NCI-H345 treated with DMSO at 0.1 percent for 48 hours (cell line): ENCODE data around the gene RAB1B.
"Not testable (repeated sequence)": the region's sequence is repeated elsewhere in the genome, so short reads cannot be mapped to it uniquely, and the experiment has no call there.

Source experiments
- DNase-seq: peaks from one replicate; lab custom pipeline; 2025; ENCODE audit not compliant: unreplicated experiment; lab: John Stamatoyannopoulos, UW

Gene RAB1B

GRCh38 chr11:66239511-66239910 is 28.9 kb upstream of the RAB1B start:
- DNase-seq = no peak

GRCh38 chr11:66239998-66240780 is 28.2 kb upstream of the RAB1B start:
- no peak for DNase-seq

DNA sequence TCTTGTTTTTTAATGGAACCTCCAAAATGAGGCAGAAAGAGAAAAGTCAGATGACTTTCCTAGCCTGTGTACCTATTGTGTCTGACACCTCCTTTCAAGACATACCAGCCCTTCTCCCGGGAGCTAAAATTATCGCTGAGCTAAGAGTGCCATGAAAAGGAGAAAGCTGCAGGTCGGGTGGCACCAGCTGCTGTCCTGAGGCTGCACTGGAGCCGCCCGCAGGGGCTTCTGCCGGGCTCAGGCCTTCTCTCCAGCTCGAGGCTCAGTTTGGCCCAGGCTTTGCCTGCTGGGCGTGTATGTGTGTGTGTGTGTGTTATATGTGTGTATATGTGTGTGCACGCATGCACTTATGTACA is 27.7 kb upstream of the RAB1B start:
- no peak for DNase-seq

DNA sequence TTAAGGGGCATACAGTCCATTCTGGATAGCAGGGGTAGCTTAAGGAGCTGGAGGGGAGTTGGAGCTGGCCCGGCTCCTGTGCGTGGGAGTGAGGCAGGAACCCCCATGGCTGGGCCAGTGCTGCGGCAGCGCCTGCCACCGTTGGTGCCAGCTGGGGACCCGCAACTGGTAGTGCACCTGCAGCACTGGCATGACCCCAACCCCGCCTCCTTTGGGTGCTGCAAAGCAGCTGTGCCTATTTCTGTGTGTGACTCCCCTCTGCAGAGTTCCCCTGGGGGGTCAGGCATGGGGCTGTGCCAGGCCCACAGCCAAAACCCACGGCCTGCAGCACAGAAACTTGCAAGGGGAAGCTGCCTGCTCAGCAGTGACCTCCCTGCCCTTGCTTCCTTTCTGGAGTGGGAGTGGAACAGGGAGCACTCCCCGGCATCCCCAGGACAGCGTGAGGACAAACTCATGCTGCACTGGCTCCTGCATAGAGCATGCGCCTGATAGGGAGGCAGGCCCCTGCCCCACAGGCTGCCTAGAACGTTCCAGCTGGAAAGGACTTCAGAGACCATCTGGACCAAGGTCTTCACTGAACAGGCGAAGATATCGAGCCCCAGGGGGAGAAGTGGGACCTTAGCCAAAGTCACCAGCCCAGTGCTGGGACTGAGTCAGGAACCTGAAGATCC is 26.2 kb upstream of the RAB1B start:
- DNase-seq = no peak

DNA sequence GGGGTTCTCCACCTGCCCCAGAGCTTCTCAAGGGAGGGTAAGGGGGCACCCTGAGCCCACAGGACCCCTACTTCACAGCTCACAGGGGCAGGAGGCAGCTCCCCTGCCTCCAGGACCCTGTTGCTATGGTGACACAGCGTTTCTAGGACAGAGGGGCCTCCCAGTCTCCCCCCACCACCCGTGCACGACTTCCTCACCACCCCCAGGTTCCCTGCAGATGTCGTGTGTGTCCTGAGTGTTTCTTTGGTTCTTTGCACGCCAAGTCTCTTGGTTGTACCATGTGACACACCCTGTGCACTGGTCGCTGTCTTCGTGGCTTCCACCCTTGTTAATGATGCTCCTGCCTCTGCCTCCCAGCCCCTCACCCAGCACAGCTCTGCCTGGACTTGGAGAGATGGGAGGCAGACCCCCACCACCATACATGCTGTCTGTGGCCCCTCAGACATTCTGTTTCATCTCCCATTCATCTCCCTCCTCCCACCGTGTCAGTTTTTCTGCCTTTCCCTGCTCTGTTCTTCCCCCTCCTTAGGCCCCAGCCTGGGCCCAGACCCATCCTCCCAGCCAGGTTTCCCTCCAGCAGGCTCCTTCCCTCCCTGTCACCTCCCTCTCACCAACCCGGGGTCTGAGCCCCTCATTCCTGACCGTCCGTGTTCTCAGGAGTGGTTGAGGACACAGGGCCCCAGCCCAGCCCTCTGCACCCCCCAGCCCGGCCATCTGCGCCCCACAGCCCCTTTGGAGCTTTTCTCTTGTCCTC is 24.5 kb upstream of the RAB1B start:
- DNase-seq = no peak

DNA sequence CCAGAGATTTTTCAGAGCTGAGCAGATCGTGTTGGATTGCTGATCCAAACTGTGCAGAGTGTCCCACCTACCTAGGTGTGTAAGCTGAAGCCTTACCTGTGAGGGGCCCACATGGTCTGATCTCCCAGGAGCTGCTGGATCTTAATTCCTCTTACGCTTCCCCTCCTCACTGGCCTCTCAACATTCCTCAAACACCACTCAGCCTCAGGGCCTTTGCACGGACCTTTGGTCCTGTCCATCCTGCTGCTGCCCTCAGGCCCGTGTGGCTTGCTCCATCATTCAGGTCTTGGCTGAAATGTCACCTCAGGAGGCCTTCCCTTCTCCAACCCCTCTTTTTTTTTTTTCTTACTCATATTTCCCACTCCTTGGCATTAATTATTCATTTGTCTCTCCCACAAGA is 21.1 kb upstream of the RAB1B start:
- DNase-seq = no peak

GRCh38 chr11:66247801-66248200 is 20.6 kb upstream of the RAB1B start:
- no peak for DNase-seq

DNA sequence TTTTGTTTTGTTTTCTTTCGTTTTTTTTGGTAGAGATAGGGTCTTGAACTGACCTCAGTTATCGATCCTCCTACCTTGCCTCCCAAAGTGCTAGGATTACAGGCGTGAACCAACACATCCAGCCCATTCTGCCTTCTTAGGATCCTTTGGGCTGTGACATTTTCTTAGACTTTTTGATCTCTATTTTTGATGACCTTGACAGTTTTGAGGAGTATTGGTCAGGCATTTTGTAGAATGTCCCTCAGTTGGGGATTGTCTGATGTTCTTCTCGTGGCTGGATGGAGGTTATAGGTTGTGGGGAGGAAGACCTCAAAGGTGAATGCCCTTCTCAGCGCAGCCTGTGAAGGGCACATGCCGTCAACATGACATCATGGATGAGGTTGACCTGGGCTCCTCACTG is 19.5 kb upstream of the RAB1B start:
- DNase-seq = no peak

- no peak for DNase-seq
Observed at GRCh38 chr11:66251809-66252208, 16.6 kb upstream of the RAB1B start.

GRCh38 chr11:66253081-66253480 is 15.4 kb upstream of the RAB1B start:
- not testable (repeated sequence) for DNase-seq

- no peak for DNase-seq
Observed at GRCh38 chr11:66258473-66258893, 10.0 kb upstream of the RAB1B start.

DNA sequence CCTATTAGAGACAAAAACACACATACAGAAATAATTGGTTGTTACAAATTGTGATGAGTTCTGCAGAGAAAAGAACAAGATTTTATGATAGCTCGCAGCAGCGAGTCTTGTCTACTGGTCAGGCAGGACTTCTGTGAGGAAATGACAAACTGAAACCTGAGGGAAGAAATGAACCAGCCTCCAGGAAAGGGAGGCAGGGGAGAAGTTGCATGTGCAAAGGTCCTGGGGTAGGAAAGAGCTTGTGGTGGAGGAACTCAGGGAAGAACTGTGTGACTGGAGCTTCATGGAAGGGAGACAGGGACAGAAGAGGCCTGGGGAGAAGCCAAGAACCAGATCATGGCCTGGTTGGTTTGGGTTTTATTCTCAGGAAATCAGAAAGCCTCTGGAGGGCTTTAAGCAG is 9.2 kb upstream of the RAB1B start:
- no peak for DNase-seq

DNA sequence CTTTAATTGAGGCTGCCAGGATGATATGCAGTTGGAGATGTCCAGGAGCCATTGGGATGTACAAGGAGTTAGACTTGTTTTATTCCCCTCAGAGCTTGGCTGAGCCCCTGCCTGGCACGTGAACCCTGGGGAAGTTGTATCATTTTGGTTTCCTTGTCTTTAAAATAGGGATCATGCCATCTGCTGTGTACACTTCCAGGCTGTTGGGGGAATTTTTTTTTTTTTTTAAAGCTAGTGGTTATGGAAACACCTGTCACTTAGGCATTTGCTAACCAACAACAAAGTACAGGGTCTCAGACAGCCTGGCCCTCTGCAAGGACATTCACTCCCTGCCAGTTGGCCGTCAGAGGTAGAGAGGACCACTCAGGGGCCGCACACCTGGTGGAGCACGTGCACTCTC is 8.5 kb upstream of the RAB1B start:
- no peak for DNase-seq

DNA sequence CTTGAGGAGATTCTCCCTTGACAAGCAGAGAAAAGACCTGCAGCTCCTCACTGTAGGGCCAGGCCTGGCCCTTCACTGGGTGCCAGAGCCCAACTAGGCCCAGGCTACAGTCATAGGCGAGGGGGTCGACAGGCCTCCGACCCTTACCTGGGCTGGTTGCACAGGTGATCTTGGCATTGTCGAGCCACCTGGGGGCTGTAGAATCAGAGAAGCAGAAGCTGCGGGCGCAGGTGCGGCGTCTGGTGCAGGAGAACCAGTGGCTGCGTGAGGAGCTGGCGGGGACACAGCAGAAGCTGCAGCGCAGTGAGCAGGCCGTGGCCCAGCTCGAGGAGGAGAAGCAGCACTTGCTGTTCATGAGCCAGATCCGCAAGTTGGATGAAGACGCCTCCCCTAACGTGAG is 6.9 kb upstream of the RAB1B start:
- no peak for DNase-seq

DNA sequence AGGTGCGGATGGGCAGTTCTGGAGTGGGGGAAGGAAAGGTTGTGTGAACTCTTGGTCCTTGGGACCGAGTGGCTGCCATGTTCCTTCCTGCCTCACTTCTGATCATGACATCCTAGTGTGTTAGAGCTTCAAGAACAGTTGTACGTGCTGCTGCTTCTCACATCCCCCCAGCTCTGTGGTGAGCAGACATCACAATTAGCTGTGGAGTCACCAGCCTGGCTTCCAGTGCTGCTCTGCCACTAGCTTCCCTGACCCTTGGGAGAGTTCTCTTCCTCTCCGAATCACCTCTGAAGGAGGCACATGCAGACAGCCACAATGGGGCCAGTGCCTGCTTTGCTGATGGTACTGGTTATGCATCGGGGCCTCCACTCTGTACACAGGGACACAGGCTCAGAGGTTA is 6.2 kb upstream of the RAB1B start:
- DNase-seq = no peak

- DNase-seq = no peak
Observed at GRCh38 chr11:66262696-66263095, 5.7 kb upstream of the RAB1B start.

- no peak for DNase-seq
Observed at GRCh38 chr11:66263231-66263630, 5.2 kb upstream of the RAB1B start.

- no peak for DNase-seq
Observed at GRCh38 chr11:66263785-66264184, 4.7 kb upstream of the RAB1B start.

DNA sequence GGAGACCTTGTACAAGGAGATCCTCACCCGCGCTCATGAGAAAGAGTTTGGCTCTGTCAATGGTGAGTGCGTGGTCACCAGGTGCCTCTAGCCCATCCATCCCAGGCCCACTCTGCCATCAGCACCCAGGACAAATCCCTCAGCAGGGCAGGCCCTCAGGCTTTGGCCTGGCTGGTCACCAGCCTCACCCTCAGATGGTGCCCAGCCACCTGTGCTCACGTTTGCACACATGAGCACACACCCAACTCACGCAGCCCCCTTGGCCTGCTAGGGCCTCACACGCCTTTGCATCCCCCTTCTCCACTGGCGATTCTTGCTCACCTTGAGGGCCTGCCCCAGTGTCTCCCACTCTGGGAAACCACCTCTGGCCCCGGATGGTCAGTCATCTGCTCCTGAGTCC is 4.1 kb upstream of the RAB1B start:
- DNase-seq = no peak

DNA sequence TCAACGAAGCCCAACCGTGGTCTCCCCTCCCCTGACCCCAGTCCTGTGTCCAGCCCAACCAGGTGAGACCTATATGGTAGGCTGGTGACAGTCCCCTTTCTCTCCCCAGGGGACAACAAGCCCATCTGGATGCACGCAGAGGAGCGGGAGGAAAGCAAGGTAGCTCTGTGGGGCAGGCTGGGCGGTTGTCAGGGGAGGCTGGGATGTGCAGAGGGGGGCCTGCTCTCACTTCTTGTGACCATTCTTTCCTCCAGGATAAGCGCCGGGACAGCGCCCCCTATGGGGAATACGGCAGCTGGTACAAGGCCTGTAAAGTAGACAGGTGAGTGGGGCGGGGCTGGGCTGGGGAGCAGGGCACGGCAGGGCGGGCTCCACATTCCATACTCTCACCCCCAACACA is 3.5 kb upstream of the RAB1B start:
- DNase-seq = no peak

GRCh38 chr11:66265531-66266377 is 2.7 kb upstream of the RAB1B start:
- no peak for DNase-seq
